ENCODE data around the gene PRDM16. TPM values are rescaled to one million over a fixed set of nuclear protein-coding genes. Genes with fewer than 3 reads are reported as not detected.

The PRDM16 gene
- polyA plus RNA-seq, 2 of the 4 experiments (the other 2 are of a cell fraction) = 0.03 to 0.35 TPM

GRCh38 chr1:3074297-3074741, 5.3 kb downstream of the PRDM16 start:
- ATAC-seq (no peak), FAIRE-seq (no peak), DNase-seq (ENCODE audit: low read depth in 1 of 2, low spot score in 1 of 2) (peak in 1 of 2 experiments; percentile 16)
- TF ChIP-seq KDM1A (IDR thresholded peaks at IDR 0.05; ENCODE audit: low read depth) = no peak
- no peak for TF ChIP-seq POLR2AphosphoS2 (conservative IDR thresholded peaks at IDR 0.05; ENCODE audit: low read length)
- no peak for TF ChIP-seq PBX3 (IDR thresholded peaks at IDR 0.05)
- no peak for TF ChIP-seq NPAS2 (CRISPR knock-in tag; IDR thresholded peaks at IDR 0.05; ENCODE audit: borderline replicate concordance)
- TF ChIP-seq SREBF2 (IDR thresholded peaks at IDR 0.05) = no peak
- no peak for TF ChIP-seq HEYL (CRISPR knock-in tag; IDR thresholded peaks at IDR 0.05)
- no peak for TF ChIP-seq ZSCAN20 (CRISPR knock-in tag; IDR thresholded peaks at IDR 0.05)
- TF ChIP-seq, protein P1, sequence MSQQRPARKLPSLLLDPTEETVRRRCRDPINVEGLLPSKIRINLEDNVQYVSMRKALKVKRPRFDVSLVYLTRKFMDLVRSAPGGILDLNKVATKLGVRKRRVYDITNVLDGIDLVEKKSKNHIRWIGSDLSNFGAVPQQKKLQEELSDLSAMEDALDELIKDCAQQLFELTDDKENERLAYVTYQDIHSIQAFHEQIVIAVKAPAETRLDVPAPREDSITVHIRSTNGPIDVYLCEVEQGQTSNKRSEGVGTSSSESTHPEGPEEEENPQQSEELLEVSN (IDR thresholded peaks at IDR 0.05; ENCODE audit: borderline replicate concordance, low read depth) = no peak
- 72% methylated on average over 10 of the region's 13 CpGs for WGBS (ENCODE audit: missing lambda C conversion rate)
- Histone ChIP-seq H3K4me3 (no peak overlapping the region), H3K4me1 (no peaks in the 10 kb centered on the region), H3K9me3 (no peaks in the 10 kb centered on the region), H3K27ac (no peak overlapping the region), H3K4me2 (no peak overlapping the region)
- ChIA-PET CTCF (interaction anchor here (0.9 kb wide), 1 partner anchor 350 kb away, joined by 3 read pairs; no protein-coding TSS in a partner anchor), POLR2A (no interaction called here)

GRCh38 chr1:3074800-3075199, 5.8 kb downstream of the PRDM16 start:
- ATAC-seq = no peak
- FAIRE-seq = no peak
- ChIA-PET CTCF (interaction anchor here (0.9 kb wide), 1 partner anchor 349 kb away, joined by 3 read pairs; no protein-coding TSS in a partner anchor), POLR2A (no interaction called here)
- H3K4me3 ChIP-seq = no peak overlapping the region
- 79% methylated on average over 4 of the region's 12 CpGs for WGBS (ENCODE audit: missing lambda C conversion rate)
- H3K9me3 ChIP-seq = no peaks in the 10 kb centered on the region
- no peak overlapping the region for H3K4me2 ChIP-seq
- H3K4me1 ChIP-seq = no peaks in the 10 kb centered on the region
- no peak overlapping the region for H3K27ac ChIP-seq
- TF ChIP-seq KDM5A (IDR thresholded peaks at IDR 0.05) (no peak), NR3C1 (IDR thresholded peaks at IDR 0.05) (no peak), CEBPB (IDR thresholded peaks at IDR 0.05) (no peak), SREBF2 (IDR thresholded peaks at IDR 0.05) (no peak), MAZ (IDR thresholded peaks at IDR 0.05; ENCODE audit: borderline replicate concordance, low read depth, low read length) (no peak), RARB (CRISPR knock-in tag; IDR thresholded peaks at IDR 0.05) (no peak), ESRRA (IDR thresholded peaks at IDR 0.05; ENCODE audit: borderline replicate concordance, low read length) (no peak), CBX2 (IDR thresholded peaks at IDR 0.05; ENCODE audit: borderline replicate concordance, low read depth) (no peak), RNF2 (IDR thresholded peaks at IDR 0.05; ENCODE audit: borderline replicate concordance, low read depth) (no peak), NFE2L2 (conservative IDR thresholded peaks at IDR 0.05; ENCODE audit: low read length) (no peak), ZSCAN20 (CRISPR knock-in tag; IDR thresholded peaks at IDR 0.05) (no peak), POLR2AphosphoS2 (conservative IDR thresholded peaks at IDR 0.05; ENCODE audit: low read length) (no peak), CHD4 (IDR thresholded peaks at IDR 0.05; ENCODE audit: borderline replicate concordance) (no peak), MYC (IDR thresholded peaks at IDR 0.05; ENCODE audit: borderline replicate concordance, low read length) (no peak), ATOH8 (CRISPR knock-in tag; IDR thresholded peaks at IDR 0.05; ENCODE audit: low read depth) (no peak), SMC3 (IDR thresholded peaks at IDR 0.05) (no peak), ZFP36 (IDR thresholded peaks at IDR 0.05; ENCODE audit: borderline replicate concordance, partially characterized antibody) (no peak), RCOR1 (IDR thresholded peaks at IDR 0.05; ENCODE audit: low read depth, low read length) (no peak)
- TF ChIP-seq, protein P2, sequence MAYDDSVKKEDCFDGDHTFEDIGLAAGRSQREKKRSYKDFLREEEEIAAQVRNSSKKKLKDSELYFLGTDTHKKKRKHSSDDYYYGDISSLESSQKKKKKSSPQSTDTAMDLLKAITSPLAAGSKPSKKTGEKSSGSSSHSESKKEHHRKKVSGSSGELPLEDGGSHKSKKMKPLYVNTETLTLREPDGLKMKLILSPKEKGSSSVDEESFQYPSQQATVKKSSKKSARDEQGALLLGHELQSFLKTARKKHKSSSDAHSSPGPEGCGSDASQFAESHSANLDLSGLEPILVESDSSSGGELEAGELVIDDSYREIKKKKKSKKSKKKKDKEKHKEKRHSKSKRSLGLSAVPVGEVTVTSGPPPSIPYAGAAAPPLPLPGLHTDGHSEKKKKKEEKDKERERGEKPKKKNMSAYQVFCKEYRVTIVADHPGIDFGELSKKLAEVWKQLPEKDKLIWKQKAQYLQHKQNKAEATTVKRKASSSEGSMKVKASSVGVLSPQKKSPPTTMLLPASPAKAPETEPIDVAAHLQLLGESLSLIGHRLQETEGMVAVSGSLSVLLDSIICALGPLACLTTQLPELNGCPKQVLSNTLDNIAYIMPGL (CRISPR knock-in tag; IDR thresholded peaks at IDR 0.05; ENCODE audit: borderline replicate concordance) = no peak
- TF ChIP-seq, protein P3, sequence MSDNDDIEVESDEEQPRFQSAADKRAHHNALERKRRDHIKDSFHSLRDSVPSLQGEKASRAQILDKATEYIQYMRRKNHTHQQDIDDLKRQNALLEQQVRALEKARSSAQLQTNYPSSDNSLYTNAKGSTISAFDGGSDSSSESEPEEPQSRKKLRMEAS (IDR thresholded peaks at IDR 0.05) = no peak
- DNase-seq (ENCODE audit: low read depth in 1 of 2, low spot score in 1 of 2) = no peak

All from A549 (cell line).